Measurements from ENCODE around the gene HIBCH.

The HIBCH gene

DNA sequence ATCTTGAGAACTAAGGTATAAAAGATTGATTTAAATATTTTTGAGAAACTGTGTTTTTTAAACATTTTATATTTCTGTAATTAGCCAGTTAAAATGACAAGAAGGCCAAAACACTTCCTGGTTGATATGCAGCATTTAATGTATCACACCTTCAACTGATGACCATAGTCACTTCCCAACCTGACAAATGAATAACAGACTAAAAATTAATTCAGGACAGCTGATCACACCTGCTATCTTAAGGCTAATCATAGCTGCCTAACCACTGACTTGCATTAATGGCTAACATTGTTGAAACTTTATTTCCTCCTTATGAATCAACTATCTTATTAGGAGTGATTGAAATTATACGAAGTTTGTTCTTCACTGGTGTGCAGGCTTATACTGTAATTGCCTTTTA, 131.3 kb downstream of the HIBCH start:
- no peak for DNase-seq (ENCODE audit: low read depth in 2 of 2)

DNA sequence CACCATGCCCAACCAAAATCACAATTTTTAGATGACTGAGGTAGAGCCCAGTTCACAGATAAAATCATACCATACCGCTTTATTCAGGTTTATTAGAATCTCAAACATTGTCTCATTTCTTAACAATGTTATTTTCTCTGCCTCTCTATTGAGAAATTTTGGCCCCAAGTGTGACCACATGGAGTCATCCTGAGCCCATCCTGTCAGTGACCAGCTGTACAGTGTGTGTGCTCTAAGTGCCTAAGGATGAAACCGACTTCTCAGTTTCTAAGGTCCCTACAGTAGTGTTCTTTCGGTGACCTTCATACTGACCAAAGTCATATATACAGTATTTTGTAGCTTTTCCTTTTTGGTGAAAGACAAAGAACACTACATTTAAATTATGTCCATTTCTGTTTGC, 133.4 kb downstream of the HIBCH start:
- DNase-seq (ENCODE audit: low read depth in 2 of 2): no peak

DNA sequence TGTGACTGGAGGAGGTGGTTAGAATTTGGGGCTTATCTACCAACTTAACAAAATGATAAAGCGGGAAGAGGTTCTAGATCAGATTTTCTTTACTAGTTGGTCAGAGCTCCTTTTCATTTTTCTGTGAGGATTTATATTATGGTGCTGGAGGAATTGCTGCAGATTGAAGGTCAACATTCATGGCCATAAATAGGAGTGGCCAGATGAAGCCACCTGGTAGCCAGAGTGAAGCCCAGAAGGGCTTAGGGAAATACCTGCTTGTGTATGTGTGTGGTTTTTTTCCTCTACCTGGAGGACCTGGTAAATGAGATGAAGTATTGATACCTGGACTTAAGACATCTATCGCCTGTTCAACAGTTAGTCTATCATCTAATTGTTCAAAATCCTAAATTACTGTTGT, 134.2 kb downstream of the HIBCH start:
- DNase-seq (ENCODE audit: low read depth in 2 of 2): no peak

DNA sequence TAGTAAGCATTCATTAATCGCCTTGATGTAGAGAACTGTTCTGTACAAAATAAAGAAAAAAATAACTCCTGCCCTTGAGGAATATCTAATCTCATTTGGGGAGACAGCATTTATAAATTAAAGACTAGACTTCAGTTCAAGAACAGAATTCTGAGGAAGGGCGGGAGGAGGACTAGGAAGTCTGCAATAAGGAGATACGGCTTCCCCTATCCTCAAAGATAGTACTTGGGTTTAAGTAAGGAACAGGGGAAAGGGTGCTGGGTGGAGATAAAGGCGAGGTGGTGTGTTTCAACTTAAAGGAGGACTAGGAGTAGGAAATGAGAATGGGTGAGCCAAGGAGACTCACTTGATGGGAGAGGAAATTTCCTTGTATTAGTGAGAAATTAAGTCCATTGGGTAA, 135.2 kb downstream of the HIBCH start:
- no peak for DNase-seq (ENCODE audit: low read depth in 2 of 2)

DNA sequence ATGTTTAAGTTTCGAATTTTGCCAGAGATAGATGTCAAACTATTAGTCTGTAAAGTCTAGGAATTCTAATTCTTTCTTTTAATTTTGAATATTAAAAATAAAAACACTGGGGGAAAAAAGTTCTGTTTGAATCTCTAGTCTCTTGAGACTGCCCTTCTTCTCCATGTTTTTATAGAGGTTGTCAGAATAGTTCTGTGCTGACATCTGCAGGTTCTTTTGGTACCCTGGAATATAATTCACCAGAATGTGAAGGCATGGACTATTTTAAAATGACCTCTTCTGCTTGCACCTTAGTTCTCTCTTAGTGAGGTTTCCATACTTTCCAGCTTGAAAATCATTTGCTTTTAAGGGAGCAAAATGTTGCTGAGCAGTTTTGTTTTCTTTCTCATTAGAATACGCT, 136.1 kb downstream of the HIBCH start:
- DNase-seq (ENCODE audit: low read depth in 2 of 2): no peak

DNA sequence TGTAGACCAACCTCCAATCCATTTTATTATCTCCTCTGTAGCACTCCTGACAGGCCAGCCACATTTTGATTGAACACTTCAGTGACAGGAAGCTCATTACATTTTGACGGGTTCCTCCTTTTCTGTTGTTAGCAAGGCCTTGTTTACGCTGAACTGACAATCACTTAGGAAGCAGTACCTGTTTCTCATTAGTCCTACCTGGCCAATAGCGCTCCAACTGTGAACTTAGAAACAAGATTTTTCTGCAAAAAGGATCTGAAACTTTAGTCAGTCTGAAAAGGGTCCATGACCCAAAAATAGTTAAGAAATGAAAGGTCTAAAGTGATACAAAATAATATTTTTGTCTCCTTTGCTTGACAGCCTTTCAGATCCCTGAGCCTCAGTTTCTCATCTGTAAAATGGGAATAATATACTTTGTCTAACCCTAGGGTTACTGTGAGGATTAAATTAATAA, 137.5 kb downstream of the HIBCH start:
- no peak for DNase-seq (ENCODE audit: low read depth in 2 of 2)

DNA sequence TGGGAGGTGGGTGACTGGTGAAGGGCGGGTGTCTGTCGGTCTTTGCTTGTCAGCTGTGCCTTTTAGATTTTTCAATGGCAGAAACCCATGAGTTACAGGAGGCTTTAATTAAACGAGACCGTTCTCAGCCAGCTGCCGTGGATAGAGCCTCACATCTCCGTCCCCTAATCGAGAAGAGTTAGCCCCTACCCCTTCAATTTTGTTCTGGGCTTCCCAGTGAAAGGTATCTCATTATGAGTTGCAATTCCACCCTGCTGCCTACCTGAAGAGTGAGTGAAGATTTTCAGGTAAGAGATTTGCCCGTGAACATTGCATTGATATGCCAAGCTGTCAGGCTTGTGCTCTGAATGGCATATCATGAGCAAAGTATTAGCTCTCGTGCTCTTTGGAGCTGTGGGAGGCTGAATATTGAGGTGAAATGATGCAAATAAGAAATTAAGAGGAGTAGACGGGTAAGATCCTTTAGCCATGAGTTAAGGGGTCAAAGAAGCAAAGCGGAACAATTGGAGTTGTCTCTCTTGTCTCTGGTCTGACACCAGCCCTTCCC, 138.4 kb downstream of the HIBCH start:
- no peak for DNase-seq (ENCODE audit: low read depth in 2 of 2)

DNA sequence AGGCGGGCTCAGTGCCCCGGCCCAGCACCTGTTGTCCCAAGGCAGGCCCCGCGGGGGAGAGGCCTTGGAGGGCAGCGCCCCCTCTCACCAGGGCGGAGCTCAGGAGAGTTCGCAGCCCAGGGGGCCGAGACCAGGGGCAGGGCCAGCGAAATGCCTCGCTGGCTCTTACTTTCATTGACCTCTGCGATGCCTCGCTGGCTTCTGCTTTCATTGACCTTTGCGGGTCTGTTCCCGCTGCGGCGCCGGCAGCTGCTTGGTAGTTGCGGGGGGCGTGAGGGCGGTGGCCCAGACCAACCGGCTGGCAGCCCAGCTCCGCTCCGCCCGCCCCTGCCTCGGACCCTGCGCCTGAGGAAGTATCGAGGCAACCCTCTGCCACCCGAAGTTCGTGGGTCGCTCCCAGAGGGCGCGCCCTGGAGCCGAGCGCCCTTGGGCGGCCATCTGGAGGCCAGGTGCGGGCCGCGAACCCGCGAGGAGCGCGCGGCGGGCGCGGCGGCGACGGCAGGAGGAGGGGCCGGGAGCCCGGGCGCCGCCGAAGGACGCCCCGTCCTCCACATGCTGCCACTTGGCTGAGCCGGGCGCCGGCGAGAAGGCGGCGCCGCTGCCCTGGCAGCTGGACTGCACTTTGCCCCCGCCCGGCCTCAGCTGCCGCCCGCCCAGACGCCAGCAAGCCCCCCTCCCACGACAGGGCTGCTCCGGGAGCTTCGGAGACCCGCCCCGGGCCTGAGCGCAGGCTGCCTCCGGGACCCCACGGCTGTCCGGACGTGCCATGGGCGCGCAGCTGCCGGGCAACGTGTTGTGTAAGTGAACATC, 139.1 kb downstream of the HIBCH start:
- DNase-seq (ENCODE audit: low read depth in 2 of 2): no peak

DNA sequence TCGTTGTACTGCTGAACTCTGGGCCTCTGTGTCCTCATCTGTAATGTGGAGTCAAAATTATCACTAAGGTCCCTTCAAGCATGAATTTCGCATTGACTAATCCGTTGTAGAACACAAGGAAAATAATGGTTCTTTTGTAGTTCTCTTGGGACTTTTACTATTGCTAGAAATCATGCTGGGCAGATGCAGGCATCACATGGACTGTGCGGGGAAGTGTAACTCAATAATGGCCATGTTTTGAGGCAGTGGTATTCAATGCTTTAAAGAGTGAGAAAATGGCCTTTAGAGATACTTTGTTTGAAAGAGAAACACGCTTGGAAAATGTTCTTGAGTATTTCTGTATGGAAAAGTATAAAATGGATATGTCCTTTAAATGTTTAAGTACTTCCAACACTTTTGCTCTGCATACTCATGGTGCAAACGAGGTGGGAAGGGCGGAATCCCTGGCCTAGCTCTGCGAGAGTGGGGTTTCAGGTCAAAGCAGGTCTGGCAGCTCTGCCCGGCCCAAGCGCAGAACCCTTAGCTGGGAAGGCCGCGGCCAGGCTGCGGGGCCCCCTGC, 139.8 kb downstream of the HIBCH start:
- no peak for DNase-seq (ENCODE audit: low read depth in 2 of 2)

DNA sequence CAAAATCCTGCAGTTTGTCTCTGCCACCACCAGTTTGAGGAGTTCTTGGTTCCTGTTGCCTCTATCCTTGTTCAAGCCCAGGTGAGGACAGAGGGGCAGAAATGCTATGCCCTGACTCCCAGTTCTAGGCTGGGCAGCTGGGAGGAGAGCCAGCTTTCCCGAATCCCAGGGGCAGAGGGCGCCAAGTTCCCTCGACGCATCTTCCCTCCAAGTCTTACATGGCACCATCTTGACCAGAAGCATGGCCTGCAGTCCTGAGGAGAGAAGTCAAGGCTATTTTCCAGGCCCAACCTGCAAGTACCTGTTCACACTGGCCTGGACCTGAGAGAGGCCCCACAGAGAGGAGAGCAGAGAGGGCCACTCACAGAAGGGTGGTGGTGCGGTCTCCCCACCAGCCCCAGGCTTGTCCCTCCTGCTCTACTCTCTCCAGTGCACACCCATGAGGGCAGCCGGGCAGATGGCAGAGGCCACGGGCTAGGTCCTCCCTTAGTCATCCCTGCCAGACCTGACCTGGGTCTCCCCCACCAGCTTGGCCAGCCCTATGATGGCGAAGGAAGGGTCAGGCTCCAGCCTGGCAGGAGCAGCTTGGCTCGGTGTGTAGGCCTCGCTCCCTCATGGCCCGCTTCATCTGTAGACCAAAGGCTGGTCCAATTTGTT, 141.4 kb downstream of the HIBCH start:
- no peak for DNase-seq (ENCODE audit: low read depth in 2 of 2)

DNA sequence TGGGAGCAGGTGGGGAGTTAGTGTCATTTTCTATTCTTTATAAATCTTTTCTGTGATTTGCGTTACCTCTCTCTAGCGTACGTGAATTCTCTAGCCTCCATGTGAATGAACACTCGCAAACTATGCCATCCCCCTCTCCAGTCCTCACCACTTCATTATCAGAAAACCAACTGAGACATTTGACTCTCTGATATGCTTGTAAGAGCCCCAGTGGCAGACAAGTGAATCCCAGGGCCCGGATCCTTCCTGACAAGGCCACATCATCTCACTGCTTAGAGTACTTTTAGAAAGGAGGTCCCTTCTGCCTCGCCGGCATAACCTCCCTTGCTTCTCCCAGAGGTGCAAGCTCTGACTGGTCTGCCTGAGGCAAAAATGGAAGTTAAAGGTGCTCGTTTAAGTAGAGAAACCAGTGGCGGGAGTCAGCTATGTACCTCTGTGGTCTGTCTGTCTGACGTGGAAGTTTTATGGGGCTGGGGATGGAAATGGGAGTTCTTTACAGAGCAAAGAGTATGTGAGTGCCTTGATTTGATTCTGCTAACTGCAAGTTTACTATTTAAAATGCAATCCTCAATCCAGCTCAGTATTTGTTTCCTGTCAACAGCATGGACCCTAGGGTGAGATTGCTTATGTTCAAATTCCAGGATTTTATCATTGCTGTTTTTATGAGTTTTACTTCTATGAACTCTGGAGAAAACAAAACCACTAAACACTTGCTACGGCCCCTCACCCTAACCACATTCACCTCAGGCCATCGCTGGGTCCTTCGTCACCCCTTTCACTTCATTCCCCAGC, 142.2 kb downstream of the HIBCH start:
- DNase-seq (ENCODE audit: low read depth in 2 of 2): no peak

DNA sequence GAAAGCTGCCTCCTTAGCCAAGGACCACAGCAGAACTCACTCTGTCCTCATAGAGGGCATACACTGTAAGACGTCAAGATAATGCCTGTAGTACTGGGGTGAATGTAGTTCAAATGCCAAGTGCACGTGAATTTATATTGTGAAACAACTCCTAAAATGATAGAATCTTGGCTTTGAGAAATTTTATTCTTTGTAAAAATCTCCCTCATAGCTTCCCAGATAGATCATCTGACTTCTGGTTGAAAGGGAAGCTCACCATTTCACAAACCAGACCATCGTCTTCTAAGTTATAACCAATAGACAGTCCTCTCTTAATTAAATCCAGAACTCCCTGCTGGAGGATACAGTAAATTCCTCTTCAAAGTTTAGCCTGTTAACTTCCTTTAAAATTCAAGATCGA, 146.2 kb downstream of the HIBCH start:
- no peak for DNase-seq (ENCODE audit: low read depth in 2 of 2)

DNA sequence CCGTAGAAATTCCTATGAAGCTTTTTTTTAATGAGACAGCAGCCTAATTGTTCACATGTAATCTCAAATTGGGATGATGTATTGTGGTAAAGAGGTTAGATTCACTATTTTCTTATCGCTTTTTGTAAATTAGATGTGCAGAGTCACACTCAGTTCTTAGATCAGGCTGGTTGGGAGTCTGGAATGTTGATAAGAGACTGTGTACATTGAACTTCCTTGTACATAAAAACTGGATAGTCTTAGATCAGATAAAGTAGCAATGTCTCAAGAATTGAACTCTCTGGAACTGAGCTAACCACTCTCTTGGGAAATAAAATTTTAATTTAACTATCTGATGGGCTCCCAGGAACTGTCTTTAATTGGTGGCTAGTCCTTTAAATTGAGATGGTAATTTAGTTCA, 149.0 kb downstream of the HIBCH start:
- DNase-seq (ENCODE audit: low read depth in 2 of 2): no peak

DNA sequence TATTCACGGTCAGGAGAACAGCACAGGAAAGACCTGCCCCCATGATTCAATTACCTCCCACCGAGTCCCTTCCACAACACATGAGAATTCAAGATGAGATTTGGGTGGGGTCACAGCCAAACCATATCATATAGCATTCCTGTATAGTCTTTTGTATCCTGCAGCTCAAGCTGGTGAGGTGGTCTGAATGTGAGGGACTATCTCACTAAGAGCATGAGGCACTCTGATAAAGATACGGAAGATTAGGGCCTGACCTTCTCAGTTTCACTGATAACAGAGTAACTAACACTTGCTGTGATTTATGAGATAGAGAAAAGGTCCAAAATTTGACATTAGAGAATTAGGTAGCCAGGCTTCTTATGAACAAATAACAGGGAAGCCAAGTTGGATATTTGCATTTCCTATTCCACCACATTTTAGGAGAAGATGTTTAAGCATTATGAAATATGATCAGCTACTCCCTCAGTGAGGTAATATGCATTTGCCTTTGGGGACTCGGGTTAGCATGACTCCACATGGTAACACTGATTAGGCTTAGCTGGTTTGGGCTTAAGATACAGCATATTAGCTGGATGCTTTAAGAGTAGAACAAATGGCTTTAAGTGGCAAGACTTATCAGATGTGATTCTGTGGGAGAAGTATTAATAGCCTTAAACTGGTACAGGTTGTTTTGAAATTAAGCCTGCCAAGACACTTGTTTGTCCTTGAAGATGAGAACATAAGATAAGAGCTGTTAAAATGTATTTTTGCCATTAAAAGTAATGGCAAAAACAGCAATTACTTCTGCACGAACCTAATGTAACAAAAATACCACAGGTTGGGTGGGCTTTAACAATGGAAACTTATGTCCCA, 150.2 kb downstream of the HIBCH start:
- no peak for DNase-seq (ENCODE audit: low read depth in 2 of 2)

DNA sequence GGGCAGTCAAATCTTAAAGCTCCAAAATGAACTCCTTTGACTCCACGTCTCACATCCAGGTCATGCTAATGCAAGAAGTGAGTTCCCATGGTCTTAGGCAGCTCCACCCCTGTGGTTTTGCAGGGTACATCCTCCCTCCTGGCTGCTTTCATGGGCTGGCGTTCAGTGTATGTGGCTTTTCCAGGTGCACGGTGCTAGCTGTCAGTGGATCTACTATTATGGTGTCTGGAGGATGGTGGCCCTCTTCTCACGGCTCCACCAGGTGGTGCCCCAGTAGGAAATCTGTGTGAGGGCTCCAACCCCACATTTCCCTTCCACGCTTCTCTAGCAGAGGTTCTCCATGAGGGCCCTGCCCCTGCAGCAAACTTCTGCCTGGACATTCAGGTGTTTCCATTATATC, 151.9 kb downstream of the HIBCH start:
- DNase-seq (ENCODE audit: low read depth in 2 of 2): no peak

DNA sequence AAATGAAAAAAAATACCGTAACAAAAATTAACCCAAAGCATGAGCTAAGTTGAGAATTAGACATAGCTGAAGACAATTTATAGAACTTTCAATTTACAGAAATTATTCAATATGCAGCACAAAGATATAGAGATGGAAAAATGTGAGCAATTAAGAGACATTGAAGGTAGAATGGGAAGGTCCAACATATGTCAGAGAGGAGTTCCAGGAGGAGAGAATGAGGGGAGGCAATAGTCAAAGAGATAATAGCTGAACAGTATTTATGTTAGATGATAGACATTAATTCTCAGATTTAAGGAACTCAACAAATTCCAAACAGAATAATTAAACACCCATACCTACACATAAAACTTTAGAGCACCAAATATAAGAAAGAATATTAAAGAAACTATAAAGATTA, 154.1 kb downstream of the HIBCH start:
- no peak for DNase-seq (ENCODE audit: low read depth in 2 of 2)

DNA sequence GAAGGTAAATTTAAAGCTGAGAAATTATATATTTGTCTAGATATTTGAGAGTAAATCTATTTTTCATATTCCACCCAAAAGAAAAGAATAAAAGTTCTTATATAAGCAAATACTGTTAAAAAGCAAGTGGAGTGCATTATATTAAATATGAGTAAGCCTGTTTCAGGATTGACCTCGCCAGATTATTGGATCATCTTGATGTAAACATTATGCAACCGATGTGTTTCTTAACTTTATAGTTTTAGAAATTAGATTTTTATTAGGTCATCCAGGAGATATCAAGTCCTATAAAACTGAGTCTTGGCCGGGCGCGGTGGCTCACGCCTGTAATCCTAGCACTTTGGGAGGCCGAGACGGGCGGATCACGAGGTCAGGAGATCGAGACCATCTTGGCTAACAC, 156.8 kb downstream of the HIBCH start:
- no peak for DNase-seq (ENCODE audit: low read depth in 2 of 2)

DNA sequence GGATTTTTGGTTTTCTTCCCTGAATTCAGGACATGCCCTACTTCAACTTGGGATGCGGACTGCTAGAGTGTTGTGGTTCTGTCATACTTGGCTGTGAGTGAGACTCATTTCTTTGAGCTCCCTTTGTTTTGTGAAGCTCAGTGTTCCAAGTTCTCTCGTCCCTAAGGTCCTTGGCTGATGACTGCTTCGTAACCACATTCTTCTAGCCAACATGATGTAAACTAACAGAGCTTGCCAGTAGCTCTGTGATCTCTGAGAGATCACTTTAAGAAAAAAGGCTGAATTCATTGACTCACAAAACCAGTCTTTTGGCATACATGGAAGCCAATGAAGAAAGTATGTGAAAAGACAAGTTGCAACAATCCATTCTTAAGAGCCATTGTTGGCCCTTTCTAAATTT, 160.2 kb downstream of the HIBCH start:
- no peak for DNase-seq (ENCODE audit: low read depth in 2 of 2)

DNA sequence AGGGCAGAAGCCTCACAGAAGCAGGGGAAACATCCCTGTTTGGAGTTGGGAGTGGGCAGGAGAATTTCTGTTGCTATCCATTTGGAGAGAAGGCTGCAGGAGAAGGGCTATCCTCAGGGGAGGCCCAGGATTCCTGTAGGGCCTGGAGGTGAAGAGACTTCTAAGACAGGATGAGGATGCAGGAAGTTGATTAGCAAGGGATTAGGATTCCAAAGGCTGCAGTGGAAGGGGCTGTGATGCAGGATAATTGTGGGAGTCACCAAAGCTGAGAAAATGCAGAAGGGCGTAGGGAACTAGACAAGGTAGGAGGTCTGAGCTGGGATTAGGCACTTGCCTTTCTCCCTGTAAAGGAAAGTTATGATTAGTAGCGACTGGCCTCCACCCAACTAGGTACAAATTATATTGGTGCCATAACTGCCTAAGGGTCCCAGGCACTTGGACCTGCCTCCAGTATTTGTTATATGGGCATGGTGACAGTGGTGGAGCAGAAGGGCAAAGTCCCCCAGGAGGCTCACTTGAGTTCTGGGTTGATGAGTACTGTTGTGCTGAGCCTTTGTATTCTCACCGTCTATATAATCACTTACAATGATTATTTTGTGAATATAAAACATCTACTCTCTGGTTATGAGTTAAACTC, 160.7 kb downstream of the HIBCH start:
- no peak for DNase-seq (ENCODE audit: low read depth in 2 of 2)
